Osteocyte (in vitro differentiated cells): ENCODE results near the gene FAM20A. TPM values are rescaled to one million over a fixed set of nuclear protein-coding genes. Genes with fewer than 3 reads are reported as not detected.

Experiments used
- DNase-seq: peaks from one replicate; pipeline ENCODE4 v3.0.0; 2021; ENCODE audit warnings: mixed read lengths; ENCODE audit not compliant: unreplicated experiment; ENCODE audit errors: extremely low spot score
- H3K27ac Mint-ChIP-seq: one replicate; pipeline ENCODE4 v1.8.0; 2021; ENCODE audit warnings: mild to moderate bottlenecking, mixed read lengths; ENCODE audit not compliant: unreplicated experiment
- H3K27me3 Mint-ChIP-seq: one replicate; pipeline ENCODE4 v1.8.0; 2021; ENCODE audit warnings: mixed read lengths; ENCODE audit not compliant: unreplicated experiment
- H3K36me3 Mint-ChIP-seq: one replicate; pipeline ENCODE4 v1.8.0; 2021; ENCODE audit warnings: mixed read lengths; ENCODE audit not compliant: unreplicated experiment
- H3K4me1 Mint-ChIP-seq: one replicate; pipeline ENCODE4 v1.8.0; 2021; ENCODE audit warnings: mixed read lengths; ENCODE audit not compliant: unreplicated experiment
- H3K4me3 Mint-ChIP-seq: one replicate; pipeline ENCODE4 v1.8.0; 2021; ENCODE audit warnings: mild to moderate bottlenecking, moderate library complexity, mixed read lengths; ENCODE audit not compliant: unreplicated experiment
- H3K9me3 Mint-ChIP-seq: one replicate; pipeline ENCODE4 v1.8.0; 2021; ENCODE audit warnings: mixed read lengths; ENCODE audit not compliant: unreplicated experiment
- total RNA-seq: library from RNA; stranded (reverse); gene quantifications from 2 replicates; pipeline ENCODE4 v1.2.1, GENCODE V29; 2021
- TF ChIP-seq, protein P1 (sequence below): fragments of 200-600 bp; sonication (generic); IDR thresholded peaks from 2 replicates; pipeline ENCODE4 v1.5.0; 2021; ENCODE audit warnings: antibody characterized with exemption, mild to moderate bottlenecking, moderate library complexity

FAM20A gene
- total RNA-seq, 1 donor from 2014 or later, result not detected

DNA sequence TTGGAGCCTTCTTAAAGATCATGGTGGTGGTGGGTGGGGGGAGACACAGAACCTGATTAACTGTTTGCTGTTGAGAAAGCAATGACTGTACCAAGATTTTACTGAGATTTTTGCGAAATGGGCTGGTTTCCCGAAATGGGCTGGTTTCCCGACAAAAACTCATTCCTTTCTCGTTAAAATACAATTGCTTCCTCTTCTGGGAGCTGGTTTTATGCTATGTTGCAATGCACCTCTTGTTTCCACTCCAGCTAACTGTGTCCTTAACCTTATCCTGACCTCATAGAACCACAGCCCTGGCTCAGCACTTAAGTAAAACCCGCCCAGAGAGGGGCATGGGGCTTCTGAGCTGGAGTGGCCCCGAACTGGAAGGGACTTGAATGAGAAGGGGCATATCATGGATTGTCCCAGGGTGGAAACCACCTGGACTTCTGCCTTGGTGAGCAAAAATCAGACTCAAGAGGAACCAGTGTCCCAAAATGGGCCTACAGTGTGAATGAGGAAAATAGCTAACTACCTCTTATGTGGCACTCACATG lies 20.9 kb downstream of the FAM20A start:
- no peaks in the 10 kb centered on the region for H3K36me3 Mint-ChIP-seq
- no peaks in the 10 kb centered on the region for H3K27me3 Mint-ChIP-seq
- no peaks in the 10 kb centered on the region for H3K4me1 Mint-ChIP-seq
- no peak overlapping the region for H3K4me3 Mint-ChIP-seq
- no peak for DNase-seq
- TF ChIP-seq, protein P1, sequence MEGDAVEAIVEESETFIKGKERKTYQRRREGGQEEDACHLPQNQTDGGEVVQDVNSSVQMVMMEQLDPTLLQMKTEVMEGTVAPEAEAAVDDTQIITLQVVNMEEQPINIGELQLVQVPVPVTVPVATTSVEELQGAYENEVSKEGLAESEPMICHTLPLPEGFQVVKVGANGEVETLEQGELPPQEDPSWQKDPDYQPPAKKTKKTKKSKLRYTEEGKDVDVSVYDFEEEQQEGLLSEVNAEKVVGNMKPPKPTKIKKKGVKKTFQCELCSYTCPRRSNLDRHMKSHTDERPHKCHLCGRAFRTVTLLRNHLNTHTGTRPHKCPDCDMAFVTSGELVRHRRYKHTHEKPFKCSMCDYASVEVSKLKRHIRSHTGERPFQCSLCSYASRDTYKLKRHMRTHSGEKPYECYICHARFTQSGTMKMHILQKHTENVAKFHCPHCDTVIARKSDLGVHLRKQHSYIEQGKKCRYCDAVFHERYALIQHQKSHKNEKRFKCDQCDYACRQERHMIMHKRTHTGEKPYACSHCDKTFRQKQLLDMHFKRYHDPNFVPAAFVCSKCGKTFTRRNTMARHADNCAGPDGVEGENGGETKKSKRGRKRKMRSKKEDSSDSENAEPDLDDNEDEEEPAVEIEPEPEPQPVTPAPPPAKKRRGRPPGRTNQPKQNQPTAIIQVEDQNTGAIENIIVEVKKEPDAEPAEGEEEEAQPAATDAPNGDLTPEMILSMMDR, result no peak
- H3K27ac Mint-ChIP-seq, result no peak overlapping the region
- H3K9me3 Mint-ChIP-seq, result no peaks in the 10 kb centered on the region

DNA sequence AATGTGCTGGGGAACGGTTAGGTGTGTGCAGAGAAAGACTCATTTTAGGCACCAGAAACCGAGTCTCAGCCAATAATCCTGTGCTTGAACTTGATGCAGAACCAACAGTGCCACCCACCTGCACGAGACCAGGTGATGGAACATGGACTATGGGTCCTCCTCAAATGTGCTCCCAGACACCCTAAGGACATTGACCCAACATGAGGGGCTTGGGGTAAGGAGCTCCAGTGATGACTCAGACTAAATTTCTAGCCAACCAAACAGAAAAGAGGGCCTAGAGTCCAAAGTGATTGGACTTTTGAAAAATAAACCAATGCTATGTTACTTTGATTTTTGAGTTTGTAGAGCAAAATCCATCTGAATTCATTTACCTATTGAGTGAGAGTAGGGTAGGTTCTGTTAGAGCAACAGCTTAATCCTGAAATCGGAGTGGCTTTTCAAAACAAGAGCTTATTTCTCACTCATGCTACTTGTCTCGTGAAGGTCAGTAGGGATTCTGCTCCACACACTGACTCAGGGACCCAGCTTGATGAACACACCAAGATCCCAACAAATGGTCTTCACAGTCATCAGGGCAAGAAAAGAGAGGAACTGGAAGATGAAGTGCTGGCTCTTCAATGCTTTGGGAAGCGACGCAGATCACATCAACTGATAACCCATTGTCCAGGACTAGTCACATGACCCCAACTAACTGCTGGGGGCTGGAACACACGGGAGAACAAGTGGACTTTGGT lies 21.8 kb downstream of the FAM20A start:
- H3K4me1 Mint-ChIP-seq, result no peaks in the 10 kb centered on the region
- no peak for DNase-seq
- no peaks in the 10 kb centered on the region for H3K9me3 Mint-ChIP-seq
- H3K4me3 Mint-ChIP-seq, result no peak overlapping the region
- TF ChIP-seq, protein P1, result no peak
- H3K27me3 Mint-ChIP-seq, result no peaks in the 10 kb centered on the region
- no peaks in the 10 kb centered on the region for H3K36me3 Mint-ChIP-seq
- H3K27ac Mint-ChIP-seq, result no peak overlapping the region

DNA sequence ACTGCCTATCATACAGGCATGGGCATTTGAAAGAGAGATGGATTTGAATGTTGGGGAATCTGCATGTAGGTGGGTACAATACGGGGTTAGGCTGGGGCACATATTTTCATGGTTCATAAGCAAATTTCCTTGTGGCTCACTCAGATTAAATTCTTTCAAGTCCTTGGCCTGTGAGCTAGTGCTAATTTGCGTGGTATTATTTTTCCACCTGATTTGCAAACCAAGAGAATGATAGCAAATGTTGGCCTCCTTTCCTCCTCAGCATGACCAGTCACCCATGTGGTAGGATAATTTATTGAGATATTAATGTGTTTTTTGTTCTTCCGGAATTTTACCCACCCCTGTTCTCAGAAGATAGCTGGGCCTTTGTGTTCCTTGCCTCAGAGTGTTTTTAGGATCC lies 22.9 kb downstream of the FAM20A start:
- no peak overlapping the region for H3K4me3 Mint-ChIP-seq
- no peak overlapping the region for H3K27ac Mint-ChIP-seq
- DNase-seq, result no peak

DNA sequence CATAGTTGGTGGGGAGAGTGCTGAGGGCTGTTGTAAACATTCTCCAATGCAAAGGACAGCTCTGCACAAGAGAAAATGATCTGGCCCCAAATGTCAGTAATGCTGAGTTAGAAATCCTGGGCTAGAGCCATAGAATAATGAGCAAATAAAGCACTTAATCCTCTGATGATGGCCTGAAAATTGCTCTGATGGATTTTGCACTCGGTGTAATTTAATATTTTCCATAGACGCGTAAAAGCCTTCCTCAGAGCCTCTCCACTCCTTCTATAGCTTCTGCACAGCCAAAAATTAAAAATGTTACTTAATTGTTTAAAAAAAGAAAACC lies 23.7 kb downstream of the FAM20A start:
- DNase-seq, result no peak
- Mint-ChIP-seq H3K4me3 (no peak overlapping the region), H3K27me3 (no peaks in the 10 kb centered on the region), H3K4me1 (no peaks in the 10 kb centered on the region), H3K9me3 (no peaks in the 10 kb centered on the region), H3K36me3 (no peaks in the 10 kb centered on the region), H3K27ac (no peak overlapping the region)
- TF ChIP-seq, protein P1, result no peak

More for the DNA sequence above, 22.9 kb downstream of the FAM20A start:
- TF ChIP-seq, protein P1, result no peak
- Mint-ChIP-seq H3K4me1 (no peaks in the 10 kb centered on the region), H3K9me3 (no peaks in the 10 kb centered on the region), H3K27me3 (no peaks in the 10 kb centered on the region), H3K36me3 (no peaks in the 10 kb centered on the region)

DNA sequence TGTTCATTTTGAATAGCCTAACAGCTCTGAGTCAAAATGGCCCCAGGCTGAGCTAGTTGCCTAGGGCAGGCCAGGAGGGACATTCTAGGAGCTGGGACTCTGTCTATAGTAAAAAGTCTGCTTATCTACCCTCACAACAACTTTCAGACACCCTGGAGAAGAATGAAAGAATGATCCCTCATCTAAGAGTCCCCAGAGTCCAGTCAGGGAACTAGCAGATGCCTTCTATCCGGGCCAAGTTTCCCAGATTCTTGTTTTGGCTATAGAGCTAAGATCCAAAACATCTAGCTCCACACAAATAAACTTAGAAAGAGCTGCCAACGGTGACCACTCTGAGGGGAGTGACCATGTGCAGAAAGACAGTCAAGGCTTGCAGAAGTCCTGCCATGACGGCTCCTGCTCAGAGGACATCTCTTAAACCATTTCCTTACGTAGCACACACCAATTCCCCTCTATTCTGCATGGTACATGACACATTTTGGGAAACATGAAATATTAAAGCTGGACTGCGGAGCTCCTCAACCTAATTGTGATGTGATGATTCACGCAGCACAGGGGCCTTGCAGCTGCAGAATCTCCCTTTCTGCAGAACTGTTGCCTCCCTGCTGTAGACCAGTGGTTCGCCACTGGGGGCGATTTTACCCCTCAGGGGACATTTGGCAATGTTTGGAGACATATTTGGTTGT lies 24.2 kb downstream of the FAM20A start:
- no peaks in the 10 kb centered on the region for H3K4me1 Mint-ChIP-seq
- H3K4me3 Mint-ChIP-seq, result no peak overlapping the region
- no peak for DNase-seq
- H3K9me3 Mint-ChIP-seq, result no peaks in the 10 kb centered on the region
- no peak overlapping the region for H3K27ac Mint-ChIP-seq
- no peaks in the 10 kb centered on the region for H3K27me3 Mint-ChIP-seq
- TF ChIP-seq, protein P1, result no peak
- H3K36me3 Mint-ChIP-seq, result no peaks in the 10 kb centered on the region
